Gastroesophageal sphincter (tissue), 3 donors: ENCODE results near the gene CIROP.

Experiments used
- EP300 ChIP-seq: sonication (generic); formaldehyde crosslinking; IDR thresholded peaks from one replicate; pipeline ENCODE4 v1.6.1; 2017; ENCODE audit warnings: antibody characterized with exemption, mild to moderate bottlenecking
- POLR2AphosphoS5 ChIP-seq: sonication (generic); formaldehyde crosslinking; IDR thresholded peaks from one replicate; pipeline ENCODE4 v1.6.1; 2017; ENCODE audit warnings: antibody characterized with exemption
- TF ChIP-seq, protein P1 (sequence below), 4 experiments: fragments of 200-600 bp in 2 of 4; fragments of 450-650 bp in 2 of 4; sonication (generic) in 1 of 4; IDR thresholded peaks; one replicate each; pipeline ENCODE4 v1.5.1; 2017 to 2019; ENCODE audit warnings: antibody characterized with exemption in 4 of 4, mild to moderate bottlenecking in 2 of 4, moderate library complexity in 2 of 4

- TF ChIP-seq, protein P1, sequence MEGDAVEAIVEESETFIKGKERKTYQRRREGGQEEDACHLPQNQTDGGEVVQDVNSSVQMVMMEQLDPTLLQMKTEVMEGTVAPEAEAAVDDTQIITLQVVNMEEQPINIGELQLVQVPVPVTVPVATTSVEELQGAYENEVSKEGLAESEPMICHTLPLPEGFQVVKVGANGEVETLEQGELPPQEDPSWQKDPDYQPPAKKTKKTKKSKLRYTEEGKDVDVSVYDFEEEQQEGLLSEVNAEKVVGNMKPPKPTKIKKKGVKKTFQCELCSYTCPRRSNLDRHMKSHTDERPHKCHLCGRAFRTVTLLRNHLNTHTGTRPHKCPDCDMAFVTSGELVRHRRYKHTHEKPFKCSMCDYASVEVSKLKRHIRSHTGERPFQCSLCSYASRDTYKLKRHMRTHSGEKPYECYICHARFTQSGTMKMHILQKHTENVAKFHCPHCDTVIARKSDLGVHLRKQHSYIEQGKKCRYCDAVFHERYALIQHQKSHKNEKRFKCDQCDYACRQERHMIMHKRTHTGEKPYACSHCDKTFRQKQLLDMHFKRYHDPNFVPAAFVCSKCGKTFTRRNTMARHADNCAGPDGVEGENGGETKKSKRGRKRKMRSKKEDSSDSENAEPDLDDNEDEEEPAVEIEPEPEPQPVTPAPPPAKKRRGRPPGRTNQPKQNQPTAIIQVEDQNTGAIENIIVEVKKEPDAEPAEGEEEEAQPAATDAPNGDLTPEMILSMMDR (IDR thresholded peaks at IDR 0.05): no peak
- no peak for TF ChIP-seq POLR2AphosphoS5
- TF ChIP-seq EP300: no peak
These were observed 41.2 kb downstream of the CIROP start for GRCh38 chr14:23063601-23064000.
